HG03196 (cell line): ENCODE measurements around the gene MELTF.
A peak's percentile ranks its signal among the peaks of the same experiment; 100 is the strongest.

Experiments
- ATAC-seq: cut with Tn5 transposase; IDR thresholded peaks from one replicate; pipeline ENCODE4 v1.9.1; 2021; ENCODE audit not compliant: unreplicated experiment

Gene MELTF

DNA sequence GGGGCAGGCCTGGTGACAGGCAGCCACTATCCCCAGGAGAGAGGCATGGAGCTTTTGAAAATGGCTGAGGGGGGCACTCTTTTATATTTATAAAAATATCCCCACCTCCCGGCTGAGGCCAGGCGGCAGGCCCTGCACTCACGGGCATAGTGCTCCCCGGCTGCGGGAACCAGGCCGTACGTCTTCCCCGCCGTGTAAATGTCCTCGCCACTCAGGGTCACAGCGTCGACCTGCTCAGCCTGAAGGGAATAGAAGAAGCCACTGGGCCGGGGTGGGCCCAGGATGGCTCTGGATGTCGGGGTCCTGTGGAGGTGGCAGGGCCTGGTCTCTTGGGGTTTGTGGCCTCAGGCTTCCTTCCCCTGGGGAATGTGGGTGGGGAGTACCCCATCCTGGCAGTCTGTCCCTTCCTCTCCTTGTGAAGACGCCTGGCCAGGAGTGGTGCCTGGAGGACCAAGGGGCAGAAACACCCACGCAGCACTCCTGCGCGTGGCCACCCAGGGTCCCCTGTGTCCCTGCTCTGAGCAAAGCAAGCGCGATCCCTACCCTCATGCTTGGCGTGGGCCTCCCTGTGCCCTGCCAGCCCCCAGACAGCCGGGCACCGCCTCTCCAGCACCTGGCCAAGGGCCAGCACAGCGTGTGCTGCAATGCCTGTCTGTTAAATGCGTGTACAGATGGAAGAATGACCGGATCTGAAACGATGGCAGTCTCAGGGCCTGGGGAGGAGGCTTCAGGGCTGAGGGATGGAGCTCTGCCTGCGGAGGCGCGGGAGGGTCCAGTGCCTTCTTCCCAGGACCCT, 18.9 kb downstream of the MELTF start:
- ATAC-seq: no peak

DNA sequence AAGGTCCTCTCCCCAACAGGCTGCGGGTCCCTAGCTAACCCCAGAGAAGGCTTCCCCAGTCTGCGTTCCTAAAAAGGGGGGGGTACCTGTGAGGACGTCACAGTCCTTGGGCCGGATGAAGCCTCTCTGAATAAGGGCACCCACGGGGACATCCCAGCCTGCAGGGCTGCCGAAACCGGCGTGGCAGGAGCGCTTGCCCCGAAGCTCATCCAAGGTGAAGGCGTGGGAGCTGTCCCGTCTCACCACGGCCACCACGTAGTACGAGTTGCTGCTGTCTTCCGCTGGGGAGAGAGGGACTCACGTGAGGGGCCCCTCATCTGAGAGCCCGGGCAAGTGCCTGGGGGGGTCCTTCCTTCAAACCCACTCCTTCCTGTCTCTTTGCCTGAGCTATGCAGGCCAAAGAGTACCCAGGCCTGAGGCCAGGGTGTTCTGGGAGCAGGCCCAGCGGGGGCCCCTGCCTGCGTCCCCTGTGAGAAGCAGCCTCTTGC, 20.0 kb downstream of the MELTF start:
- no peak for ATAC-seq

GRCh38 chr3:197008436-197009209, 21.0 kb downstream of the MELTF start:
- ATAC-seq: no peak

DNA sequence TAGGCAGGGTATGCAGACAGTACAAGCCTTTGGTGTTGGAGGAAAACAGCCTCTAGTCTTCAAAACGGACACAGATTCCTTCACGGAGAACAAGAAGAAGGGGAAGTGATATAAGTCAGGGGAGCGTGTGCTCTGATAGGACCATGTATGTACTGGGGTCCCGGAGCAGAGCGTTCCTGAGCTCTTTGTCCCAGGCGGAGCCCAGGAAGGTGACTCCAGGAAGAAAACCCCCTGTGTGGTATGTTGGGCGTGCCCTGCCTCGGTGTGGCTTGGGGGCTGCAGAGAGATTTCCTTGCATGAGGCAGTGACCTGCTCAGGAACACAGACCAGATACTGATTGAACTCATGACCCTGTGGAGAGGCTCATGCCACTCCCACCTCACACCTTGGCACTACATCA, 21.7 kb downstream of the MELTF start:
- ATAC-seq: no peak

DNA sequence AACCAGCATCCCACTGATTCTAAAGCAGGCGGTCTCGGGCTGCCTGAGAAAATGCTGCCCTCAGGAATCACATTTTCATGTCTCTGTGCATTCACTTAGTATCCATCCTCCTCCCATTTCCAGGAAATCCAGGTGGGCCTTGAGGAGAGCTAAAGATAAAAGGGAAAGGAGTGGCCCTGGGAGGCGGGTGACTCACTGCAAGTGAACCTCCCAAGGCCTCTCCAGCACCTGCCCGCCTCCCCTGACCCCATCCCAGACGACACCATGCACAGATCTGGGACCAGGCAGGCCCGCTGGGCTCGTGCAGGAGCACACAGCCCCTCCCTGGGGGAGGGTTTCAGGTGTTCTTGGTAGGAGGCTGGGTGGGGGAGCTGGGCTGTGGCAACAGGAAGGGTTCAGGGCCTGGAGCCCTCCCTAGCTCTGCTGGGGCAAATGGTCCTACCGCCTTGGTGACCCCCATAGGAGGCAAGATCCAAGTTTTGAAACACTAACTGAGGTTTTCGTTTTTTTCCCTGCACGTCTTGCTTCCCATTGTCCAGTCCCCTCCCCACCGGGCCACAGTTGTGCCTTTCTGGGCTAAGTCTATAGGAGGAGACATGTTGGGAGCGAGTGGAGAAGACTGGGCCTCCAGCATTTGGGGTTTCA, 22.2 kb downstream of the MELTF start:
- ATAC-seq: no peak

GRCh38 chr3:197006860-197007259, 22.8 kb downstream of the MELTF start:
- no peak for ATAC-seq

DNA sequence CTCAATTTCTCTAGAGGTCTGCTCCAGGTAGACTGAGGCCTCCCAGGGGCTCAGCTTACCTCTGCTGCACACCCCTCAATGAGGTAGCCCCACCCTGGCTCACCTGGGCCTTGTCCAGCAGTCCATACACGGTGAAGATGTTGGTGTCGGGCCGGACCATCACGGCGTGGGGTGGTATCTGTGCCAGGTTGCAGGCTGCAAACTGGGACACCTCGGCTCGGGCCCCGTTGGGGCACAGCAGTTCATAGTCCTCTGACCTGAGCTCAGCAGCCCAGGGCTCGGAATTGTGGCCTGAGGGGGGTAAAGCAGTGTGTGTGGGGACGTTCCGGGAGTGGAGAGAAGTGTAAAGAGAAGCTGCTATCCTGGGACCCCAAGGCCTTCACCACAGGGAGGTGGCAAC, 23.2 kb downstream of the MELTF start:
- ATAC-seq: no peak

- ATAC-seq: no peak
Observed at GRCh38 chr3:197003461-197004385, 25.9 kb downstream of the MELTF start.

- ATAC-seq: peak; percentile 74
Observed at GRCh38 chr3:197002701-197003454, 26.7 kb downstream of the MELTF start.

DNA sequence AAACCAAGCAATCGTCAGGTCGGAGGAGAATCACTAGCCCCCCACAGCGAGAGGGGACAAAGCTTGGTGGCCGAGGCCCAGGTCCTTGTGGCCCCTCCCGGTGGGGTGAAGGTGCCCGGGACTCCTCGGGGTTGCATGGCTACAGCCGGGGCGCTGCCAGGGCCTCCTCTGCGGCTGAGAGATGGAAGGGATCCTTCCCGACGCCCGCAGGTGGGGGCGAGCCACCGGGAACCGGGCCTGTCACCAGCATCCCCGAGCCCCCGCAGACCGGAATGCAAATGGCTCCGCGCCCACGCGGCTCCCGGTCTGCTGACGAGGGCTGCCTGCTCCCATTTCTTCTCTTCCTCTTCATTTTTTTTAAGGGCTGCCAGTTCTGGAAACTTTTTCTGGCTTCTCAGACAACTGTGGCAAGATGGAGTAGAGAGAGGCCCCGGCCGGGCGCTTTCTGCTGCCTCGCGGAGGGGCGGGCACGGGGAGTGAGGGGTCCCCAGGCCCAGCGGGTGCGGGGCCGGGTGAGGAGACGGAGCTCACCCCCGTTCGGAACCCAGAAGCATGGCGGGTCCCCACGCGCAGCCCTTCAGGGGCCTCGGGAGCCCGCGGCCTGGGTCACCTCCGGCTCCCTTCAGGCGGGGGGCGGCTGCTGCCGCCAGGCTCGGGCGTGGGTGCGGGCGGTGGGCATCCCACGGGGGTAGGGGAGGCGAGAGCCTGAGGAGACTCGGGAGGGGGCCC, 27.5 kb downstream of the MELTF start:
- no peak for ATAC-seq

- ATAC-seq: no peak
Observed at GRCh38 chr3:197001106-197001971, 28.3 kb downstream of the MELTF start.

GRCh38 chr3:197000211-197000610, 29.4 kb downstream of the MELTF start:
- no peak for ATAC-seq

DNA sequence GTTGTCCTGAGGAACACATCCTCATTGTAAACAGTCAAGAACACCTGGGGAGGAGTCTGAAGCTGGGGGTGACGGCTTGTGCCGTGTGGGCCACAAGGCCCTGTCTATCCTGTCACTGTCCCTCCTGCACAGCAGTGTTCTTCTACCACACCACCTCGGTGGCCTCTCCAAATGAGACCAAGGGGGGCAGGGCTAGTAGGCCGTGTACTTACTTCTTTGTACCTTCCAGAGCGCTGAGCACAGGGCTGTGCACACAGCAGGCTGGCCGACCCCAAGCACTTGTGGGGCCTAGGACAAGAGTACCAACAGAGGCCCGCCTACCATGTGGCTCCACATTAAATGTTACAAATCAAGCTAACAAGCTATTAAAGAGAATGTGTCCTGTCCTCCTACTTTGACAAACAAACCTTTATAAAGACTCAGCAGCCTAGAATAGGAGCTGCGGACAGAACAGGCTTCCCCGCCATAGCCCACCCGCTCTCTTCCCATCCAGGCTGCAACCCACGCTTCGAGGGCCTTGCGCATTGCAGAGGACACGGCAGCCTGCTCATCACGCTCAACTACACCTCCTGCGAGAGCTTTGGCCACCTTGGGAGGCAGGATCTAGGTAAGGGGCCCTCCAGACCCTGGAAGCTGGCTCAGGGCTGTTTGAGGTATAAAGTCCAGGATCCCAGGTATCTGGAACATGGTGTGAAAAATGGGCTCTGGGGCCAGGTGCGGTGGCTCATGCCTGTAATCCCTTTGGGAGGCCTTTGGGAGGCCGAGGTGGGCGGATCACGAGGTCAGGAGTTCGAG, 30.5 kb downstream of the MELTF start:
- no peak for ATAC-seq

DNA sequence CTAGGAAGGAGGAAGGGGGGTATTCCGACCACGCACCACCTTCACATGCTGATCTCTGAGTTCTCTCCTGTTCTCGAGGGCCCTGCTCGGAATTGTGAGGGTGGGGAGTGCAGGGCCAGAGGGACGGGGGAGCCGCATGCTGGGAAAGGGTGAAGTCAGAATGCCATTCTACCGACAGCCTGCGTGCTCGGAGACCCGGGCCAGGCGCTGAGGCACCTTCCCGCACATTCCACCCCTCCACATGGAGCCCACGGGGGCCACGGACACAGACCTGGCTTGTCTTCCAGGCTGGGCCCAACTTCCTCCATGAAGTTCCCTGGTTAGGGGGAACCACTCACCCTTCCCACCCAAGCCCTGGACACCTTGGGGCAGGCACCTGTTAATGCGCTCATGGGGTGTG, 32.3 kb downstream of the MELTF start:
- no peak for ATAC-seq

GRCh38 chr3:196996454-196997265, 33.0 kb downstream of the MELTF start:
- ATAC-seq: no peak

DNA sequence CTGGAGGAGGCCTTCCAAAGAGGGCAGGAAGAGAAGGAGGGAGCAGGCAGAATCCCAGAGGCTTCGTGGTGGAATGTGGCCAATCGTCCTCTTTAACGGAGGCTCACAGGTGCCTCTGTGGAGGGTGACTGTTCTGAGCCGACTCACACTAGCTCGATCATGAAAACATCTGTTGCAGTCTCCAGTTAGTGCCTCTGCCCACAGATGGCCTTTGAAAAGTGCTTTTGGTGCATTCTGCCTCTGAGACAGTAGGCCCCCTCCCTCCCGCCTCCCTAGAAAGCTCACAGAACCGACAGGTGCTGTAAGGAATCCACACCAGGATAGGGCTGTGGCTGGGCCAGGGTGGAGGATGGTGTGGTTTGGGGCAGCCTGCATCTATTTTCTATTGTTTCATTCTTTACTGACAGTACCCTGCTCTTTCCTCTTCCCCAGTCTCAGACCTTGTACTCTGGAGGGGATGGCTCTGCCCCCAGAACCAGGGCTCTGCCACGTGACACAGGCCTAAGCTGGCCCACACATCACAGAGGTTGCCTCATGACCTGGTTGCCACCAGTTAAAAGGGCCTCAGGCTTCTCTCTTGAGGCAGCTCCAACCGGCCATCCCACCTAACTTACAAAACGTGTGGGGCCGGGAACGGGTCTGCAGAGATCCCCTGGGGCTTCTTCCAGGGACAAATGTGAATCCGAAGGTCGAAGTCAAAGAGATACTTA, 33.8 kb downstream of the MELTF start:
- no peak for ATAC-seq
